Thoracic aorta (tissue), 2 donors: ENCODE results near the gene ATP2A3. TPM values are rescaled to one million over a fixed set of nuclear protein-coding genes. Genes with fewer than 3 reads are reported as not detected.

ENCODE experiments used
- ATAC-seq: fragments of 150-250 bp; one replicate; pipeline ENCODE4 v1.8.0; 2017; ENCODE audit warnings: low read depth; ENCODE audit not compliant: insufficient number of reproducible peaks, low FRiP score
- DNase-seq: peaks from one replicate; pipeline ENCODE4 v3.0.0-alpha.2; 2020; ENCODE audit warnings: low spot score
- H3K27ac ChIP-seq, 2 donors: fragments of 200-600 bp; sonication (generic); 1 replicate in 1 of 2; 2 replicates in 1 of 2; pipeline ENCODE4 v1.5.1; 2016; ENCODE audit warnings: mild to moderate bottlenecking in 2 of 2, moderate library complexity in 2 of 2
- H3K27me3 ChIP-seq: fragments of 200-600 bp; sonication (generic); replicated peaks from 2 replicates; pipeline ENCODE4 v1.6.0; 2016; ENCODE audit warnings: mild to moderate bottlenecking; ENCODE audit not compliant: insufficient read depth
- H3K36me3 ChIP-seq: fragments of 200-600 bp; sonication (generic); one replicate; pipeline ENCODE4 v1.5.1; 2016
- H3K4me1 ChIP-seq, 2 donors: fragments of 200-600 bp; sonication (generic); 1 replicate in 1 of 2; 2 replicates in 1 of 2; pipeline versions ENCODE4 v1.5.1 to v1.6.0; 2016; ENCODE audit warnings: low read depth in 2 of 2, mild to moderate bottlenecking in 1 of 2; ENCODE audit not compliant: control insufficient read depth in 1 of 2
- H3K4me3 ChIP-seq: fragments of 200-600 bp; sonication (generic); 2 replicates; pipeline ENCODE4 v1.5.1; 2016; ENCODE audit warnings: mild to moderate bottlenecking
- H3K9me3 ChIP-seq: fragments of 200-600 bp; sonication (generic); 2 replicates; pipeline ENCODE4 v1.5.1; 2016
- CTCF ChIP-seq: fragments of 200-600 bp; sonication (generic); IDR thresholded peaks from one replicate; pipeline ENCODE4 v1.5.1; 2019; ENCODE audit warnings: antibody characterized with exemption
- total RNA-seq, 2 donors: library from RNA; depleted of rRNA; stranded (reverse); fragments of >200 nt; gene quantifications; one replicate each; pipeline versions ENCODE4 v1.1.0 to v1.2.3, GENCODE V29; 2016

Gene ATP2A3
- total RNA-seq, 2 donors from 2014 or later = 37.2 to 50.4 TPM

GRCh38 chr17:3896108-3896967 is 67.9 kb downstream of the ATP2A3 start:
- H3K9me3 ChIP-seq = no peaks in the 10 kb centered on the region
- no peak for TF ChIP-seq CTCF
- no peak overlapping the region for H3K27ac ChIP-seq
- no peaks in the 10 kb centered on the region for H3K27me3 ChIP-seq
- no peak for ATAC-seq
- no peak for DNase-seq
- H3K4me3 ChIP-seq = no peak overlapping the region
- H3K36me3 ChIP-seq = no peaks in the 10 kb centered on the region
- H3K4me1 ChIP-seq = peaks cover 9 to 33% of the 10 kb centered on the region in 2 donors

GRCh38 chr17:3895354-3895753 is 68.9 kb downstream of the ATP2A3 start:
- H3K4me1 ChIP-seq = peaks cover 17 to 43% of the 10 kb centered on the region in 2 donors
- H3K36me3 ChIP-seq = no peaks in the 10 kb centered on the region
- no peak for DNase-seq
- H3K4me3 ChIP-seq = no peak overlapping the region
- no peaks in the 10 kb centered on the region for H3K27me3 ChIP-seq
- no peak for TF ChIP-seq CTCF
- no peak overlapping the region for H3K27ac ChIP-seq
- ATAC-seq = no peak
- no peaks in the 10 kb centered on the region for H3K9me3 ChIP-seq

- TF ChIP-seq CTCF = no peak
- Histone ChIP-seq H3K9me3 (no peaks in the 10 kb centered on the region), H3K4me3 (no peak overlapping the region), H3K4me1 (peaks cover 19 to 47% of the 10 kb centered on the region in 2 donors), H3K27ac (no peak overlapping the region), H3K27me3 (no peaks in the 10 kb centered on the region), H3K36me3 (no peaks in the 10 kb centered on the region)
- DNase-seq (no peak), ATAC-seq (no peak)
Measured at GRCh38 chr17:3894911-3895343, 69.3 kb downstream of the ATP2A3 start.

DNA sequence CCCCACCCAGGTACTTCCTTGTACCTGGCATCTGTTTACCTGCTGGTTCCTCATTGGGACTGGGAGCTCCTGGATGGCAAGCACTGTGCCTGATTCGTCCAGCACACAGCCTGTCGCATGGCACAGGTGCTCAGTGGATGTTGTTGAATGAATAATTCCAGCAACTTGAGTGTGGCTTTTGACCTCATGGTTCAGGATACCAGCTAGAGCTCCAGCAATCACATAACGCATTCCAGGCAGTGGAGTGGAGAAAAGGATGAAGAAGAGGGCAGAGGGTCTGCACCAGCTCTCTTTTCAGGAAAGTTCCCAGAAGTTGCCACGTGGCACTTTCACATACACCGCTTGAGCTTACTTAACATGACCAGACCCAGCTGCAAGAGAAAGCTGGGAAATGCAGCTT is 70.0 kb downstream of the ATP2A3 start:
- ATAC-seq = no peak
- H3K4me1 ChIP-seq = peaks cover 23 to 55% of the 10 kb centered on the region in 2 donors
- H3K36me3 ChIP-seq = no peaks in the 10 kb centered on the region

More for the DNA sequence above, 70.0 kb downstream of the ATP2A3 start:
- Histone ChIP-seq H3K9me3 (no peaks in the 10 kb centered on the region), H3K27ac (peak overlapping the region in 1 of 2 donors; percentile 12), H3K27me3 (no peaks in the 10 kb centered on the region), H3K4me3 (no peak overlapping the region)
- no peak for TF ChIP-seq CTCF
- DNase-seq = no peak
